Gastroesophageal sphincter (tissue), 3 donors: ENCODE results near the gene COLEC11.

ENCODE experiments used
- CTCF ChIP-seq, 4 experiments: fragments of 200-600 bp in 2 of 4; fragments of 450-650 bp in 2 of 4; sonication (generic) in 1 of 4; IDR thresholded peaks; one replicate each; pipeline ENCODE4 v1.5.1; 2017 to 2019; ENCODE audit warnings: antibody characterized with exemption in 4 of 4, mild to moderate bottlenecking in 2 of 4, moderate library complexity in 2 of 4
- EP300 ChIP-seq: sonication (generic); formaldehyde crosslinking; IDR thresholded peaks from one replicate; pipeline ENCODE4 v1.6.1; 2017; ENCODE audit warnings: antibody characterized with exemption, mild to moderate bottlenecking

GRCh38 chr2:3656762-3657721, 62.1 kb downstream of the COLEC11 start:
- no peak for TF ChIP-seq CTCF (IDR thresholded peaks at IDR 0.05)
- no peak for TF ChIP-seq EP300
